SK-N-SH treated with all-trans-retinoic acid at 6 μM for 48 hours (cell line): ENCODE data around the gene VPS37C.

Experiments used
- ATAC-seq: fragments of 200-7000 bp; cut with Tn5 transposase; 3 replicates; pipeline ENCODE4 v1.9.1; 2020; ENCODE audit warnings: mild to moderate bottlenecking, moderate library complexity
- ARNTL ChIP-seq: fragments of 450-650 bp; formaldehyde crosslinking; IDR thresholded peaks from 2 replicates; pipeline ENCODE4 v1.5.0; 2020; ENCODE audit warnings: low read depth, mild to moderate bottlenecking, moderate library complexity, borderline replicate concordance
- CSDC2 ChIP-seq: fragments of 250-450 bp; sonication (Bioruptor Pico); IDR thresholded peaks from 2 replicates; pipeline ENCODE4 v1.5.0; 2020; ENCODE audit warnings: mild to moderate bottlenecking, moderate library complexity
- CSRNP3 ChIP-seq: fragments of 250-450 bp; sonication (Bioruptor Pico); IDR thresholded peaks from 2 replicates; pipeline ENCODE4 v1.5.1; 2021; ENCODE audit warnings: mild to moderate bottlenecking, moderate library complexity
- GLIS3 ChIP-seq: fragments of 250-450 bp; sonication (Bioruptor Pico); IDR thresholded peaks from 2 replicates; pipeline ENCODE4 v1.5.0; 2020; ENCODE audit warnings: mild to moderate bottlenecking, moderate library complexity
- ISL1 ChIP-seq: fragments of 250-450 bp; sonication (Bioruptor Pico); IDR thresholded peaks from 2 replicates; pipeline ENCODE4 v2.1.2; 2022; ENCODE audit warnings: mild to moderate bottlenecking, moderate library complexity
- OSR1 ChIP-seq: fragments of 250-450 bp; sonication (Bioruptor Pico); IDR thresholded peaks from 2 replicates; pipeline ENCODE4 v1.8.0; 2022; ENCODE audit warnings: moderate library complexity, mild to moderate bottlenecking, inconsistent platforms
- PPARA ChIP-seq: fragments of 250-450 bp; sonication (Bioruptor Pico); IDR thresholded peaks from 2 replicates; pipeline ENCODE4 v1.5.0; 2020; ENCODE audit warnings: mild to moderate bottlenecking, borderline replicate concordance
- RARB ChIP-seq: fragments of 250-450 bp; sonication (Bioruptor Pico); IDR thresholded peaks from 2 replicates; pipeline ENCODE4 v1.8.0; 2021; ENCODE audit warnings: mild to moderate bottlenecking, moderate library complexity
- SNAI2 ChIP-seq: fragments of 250-450 bp; sonication (Bioruptor Pico); IDR thresholded peaks from 2 replicates; pipeline ENCODE4 v1.5.0; 2020; ENCODE audit warnings: mild to moderate bottlenecking, moderate library complexity
- TCF4 ChIP-seq: fragments of 250-450 bp; sonication (Bioruptor Pico); IDR thresholded peaks from 2 replicates; pipeline ENCODE4 v1.8.0; 2021; ENCODE audit warnings: mild to moderate bottlenecking, moderate library complexity, borderline replicate concordance
- TOX ChIP-seq: fragments of 250-450 bp; sonication (Bioruptor Pico); IDR thresholded peaks from 2 replicates; pipeline ENCODE4 v1.8.0; 2021; ENCODE audit warnings: mild to moderate bottlenecking, moderate library complexity, borderline replicate concordance
- ZC3H10 ChIP-seq: fragments of 250-450 bp; sonication (Bioruptor Pico); IDR thresholded peaks from 2 replicates; pipeline ENCODE4 v1.5.1; 2021; ENCODE audit warnings: mild to moderate bottlenecking, moderate library complexity
- ZFP30 ChIP-seq: fragments of 450-650 bp; formaldehyde crosslinking; IDR thresholded peaks from 2 replicates; pipeline ENCODE4 v1.5.0; 2022; ENCODE audit warnings: mild to moderate bottlenecking, moderate library complexity
- ZNF565 ChIP-seq: fragments of 450-650 bp; formaldehyde crosslinking; conservative IDR thresholded peaks from 2 replicates; pipeline ENCODE4 v1.5.0; 2020; ENCODE audit warnings: low read depth, mild to moderate bottlenecking, moderate library complexity
- ZNF8 ChIP-seq: fragments of 450-650 bp; formaldehyde crosslinking; IDR thresholded peaks from 2 replicates; pipeline ENCODE4 v1.5.0; 2020; ENCODE audit warnings: mild to moderate bottlenecking, moderate library complexity
- TF ChIP-seq, protein P1 (sequence below): fragments of 250-450 bp; sonication (Bioruptor Pico); IDR thresholded peaks from 2 replicates; pipeline ENCODE4 v1.8.0; 2020; ENCODE audit warnings: mild to moderate bottlenecking, moderate library complexity, borderline replicate concordance
- TF ChIP-seq, protein P2 (sequence below): fragments of 250-450 bp; sonication (Bioruptor Pico); IDR thresholded peaks from 2 replicates; pipeline ENCODE4 v1.5.1; 2020; ENCODE audit warnings: low read depth, mild to moderate bottlenecking, moderate library complexity
- TF ChIP-seq, protein P3 (sequence below): fragments of 250-450 bp; sonication (Bioruptor Pico); IDR thresholded peaks from 2 replicates; pipeline ENCODE4 v1.8.0; 2021; ENCODE audit warnings: low read depth, mild to moderate bottlenecking, moderate library complexity, borderline replicate concordance
- TF ChIP-seq, protein P4 (sequence below): fragments of 250-450 bp; sonication (Bioruptor Pico); IDR thresholded peaks from 2 replicates; pipeline ENCODE4 v1.5.0; 2020; ENCODE audit warnings: mild to moderate bottlenecking, moderate library complexity

The VPS37C gene

GRCh38 chr11:61147791-61148620 lies 13.2 kb downstream of the VPS37C start:
- no peak for TF ChIP-seq ISL1 (CRISPR knock-in tag)
- TF ChIP-seq OSR1 (CRISPR knock-in tag): no peak
- TF ChIP-seq TCF4 (CRISPR knock-in tag): no peak
- no peak for TF ChIP-seq ARNTL
- no peak for TF ChIP-seq TOX (CRISPR knock-in tag)
- TF ChIP-seq, protein P1, sequence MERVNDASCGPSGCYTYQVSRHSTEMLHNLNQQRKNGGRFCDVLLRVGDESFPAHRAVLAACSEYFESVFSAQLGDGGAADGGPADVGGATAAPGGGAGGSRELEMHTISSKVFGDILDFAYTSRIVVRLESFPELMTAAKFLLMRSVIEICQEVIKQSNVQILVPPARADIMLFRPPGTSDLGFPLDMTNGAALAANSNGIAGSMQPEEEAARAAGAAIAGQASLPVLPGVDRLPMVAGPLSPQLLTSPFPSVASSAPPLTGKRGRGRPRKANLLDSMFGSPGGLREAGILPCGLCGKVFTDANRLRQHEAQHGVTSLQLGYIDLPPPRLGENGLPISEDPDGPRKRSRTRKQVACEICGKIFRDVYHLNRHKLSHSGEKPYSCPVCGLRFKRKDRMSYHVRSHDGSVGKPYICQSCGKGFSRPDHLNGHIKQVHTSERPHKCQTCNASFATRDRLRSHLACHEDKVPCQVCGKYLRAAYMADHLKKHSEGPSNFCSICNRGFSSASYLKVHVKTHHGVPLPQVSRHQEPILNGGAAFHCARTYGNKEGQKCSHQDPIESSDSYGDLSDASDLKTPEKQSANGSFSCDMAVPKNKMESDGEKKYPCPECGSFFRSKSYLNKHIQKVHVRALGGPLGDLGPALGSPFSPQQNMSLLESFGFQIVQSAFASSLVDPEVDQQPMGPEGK (CRISPR knock-in tag): no peak
- TF ChIP-seq ZC3H10 (CRISPR knock-in tag): no peak
- TF ChIP-seq ZNF8 (CRISPR knock-in tag): no peak
- TF ChIP-seq, protein P2, sequence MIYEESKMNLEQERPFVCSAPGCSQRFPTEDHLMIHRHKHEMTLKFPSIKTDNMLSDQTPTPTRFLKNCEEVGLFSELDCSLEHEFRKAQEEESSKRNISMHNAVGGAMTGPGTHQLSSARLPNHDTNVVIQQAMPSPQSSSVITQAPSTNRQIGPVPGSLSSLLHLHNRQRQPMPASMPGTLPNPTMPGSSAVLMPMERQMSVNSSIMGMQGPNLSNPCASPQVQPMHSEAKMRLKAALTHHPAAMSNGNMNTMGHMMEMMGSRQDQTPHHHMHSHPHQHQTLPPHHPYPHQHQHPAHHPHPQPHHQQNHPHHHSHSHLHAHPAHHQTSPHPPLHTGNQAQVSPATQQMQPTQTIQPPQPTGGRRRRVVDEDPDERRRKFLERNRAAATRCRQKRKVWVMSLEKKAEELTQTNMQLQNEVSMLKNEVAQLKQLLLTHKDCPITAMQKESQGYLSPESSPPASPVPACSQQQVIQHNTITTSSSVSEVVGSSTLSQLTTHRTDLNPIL: no peak
- ATAC-seq: no peak

DNA sequence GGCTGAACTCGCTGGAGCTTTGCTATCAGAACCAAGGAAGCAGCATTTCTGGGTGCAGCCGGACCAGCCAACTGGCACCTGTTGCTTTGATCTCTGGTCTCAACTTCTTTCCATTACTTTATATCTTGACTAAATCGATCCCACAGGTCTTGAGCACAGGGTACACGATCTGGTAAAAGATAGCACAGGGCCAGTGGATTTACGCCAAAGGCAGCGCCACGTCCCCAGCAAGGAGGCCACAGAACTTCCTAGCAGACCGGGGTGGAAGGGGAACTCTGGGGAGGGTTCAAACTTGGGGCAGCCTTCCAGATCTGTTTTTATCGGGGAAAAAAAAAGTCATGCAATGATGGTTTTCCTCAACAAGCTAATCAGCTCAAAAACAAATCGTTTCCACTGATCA lies 14.0 kb downstream of the VPS37C start:
- no peak for ATAC-seq
- TF ChIP-seq, protein P1 (CRISPR knock-in tag): no peak
- TF ChIP-seq ZNF565 (CRISPR knock-in tag) (no peak), CSRNP3 (no peak), RARB (CRISPR knock-in tag) (no peak), OSR1 (CRISPR knock-in tag) (no peak), TCF4 (CRISPR knock-in tag) (no peak), SNAI2 (CRISPR knock-in tag) (no peak), PPARA (CRISPR knock-in tag) (no peak), ARNTL (no peak), ZC3H10 (CRISPR knock-in tag) (no peak), ZNF8 (CRISPR knock-in tag) (no peak), ZFP30 (CRISPR knock-in tag) (no peak)
- TF ChIP-seq, protein P3, sequence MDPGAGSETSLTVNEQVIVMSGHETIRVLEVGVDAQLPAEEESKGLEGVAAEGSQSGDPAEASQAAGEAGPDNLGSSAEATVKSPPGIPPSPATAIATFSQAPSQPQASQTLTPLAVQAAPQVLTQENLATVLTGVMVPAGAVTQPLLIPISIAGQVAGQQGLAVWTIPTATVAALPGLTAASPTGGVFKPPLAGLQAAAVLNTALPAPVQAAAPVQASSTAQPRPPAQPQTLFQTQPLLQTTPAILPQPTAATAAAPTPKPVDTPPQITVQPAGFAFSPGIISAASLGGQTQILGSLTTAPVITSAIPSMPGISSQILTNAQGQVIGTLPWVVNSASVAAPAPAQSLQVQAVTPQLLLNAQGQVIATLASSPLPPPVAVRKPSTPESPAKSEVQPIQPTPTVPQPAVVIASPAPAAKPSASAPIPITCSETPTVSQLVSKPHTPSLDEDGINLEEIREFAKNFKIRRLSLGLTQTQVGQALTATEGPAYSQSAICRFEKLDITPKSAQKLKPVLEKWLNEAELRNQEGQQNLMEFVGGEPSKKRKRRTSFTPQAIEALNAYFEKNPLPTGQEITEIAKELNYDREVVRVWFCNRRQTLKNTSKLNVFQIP (CRISPR knock-in tag): no peak

GRCh38 chr11:61146416-61146815 lies 14.8 kb downstream of the VPS37C start:
- no peak for ATAC-seq
- TF ChIP-seq TCF4 (CRISPR knock-in tag) (no peak), ZNF8 (CRISPR knock-in tag) (no peak), ZC3H10 (CRISPR knock-in tag) (no peak), SNAI2 (CRISPR knock-in tag) (no peak), ZNF565 (CRISPR knock-in tag) (no peak), CSDC2 (CRISPR knock-in tag) (no peak), GLIS3 (CRISPR knock-in tag) (no peak), ZFP30 (CRISPR knock-in tag) (no peak), OSR1 (CRISPR knock-in tag) (no peak)
- TF ChIP-seq, protein P2: no peak
- TF ChIP-seq, protein P3 (CRISPR knock-in tag): no peak
- TF ChIP-seq, protein P4, sequence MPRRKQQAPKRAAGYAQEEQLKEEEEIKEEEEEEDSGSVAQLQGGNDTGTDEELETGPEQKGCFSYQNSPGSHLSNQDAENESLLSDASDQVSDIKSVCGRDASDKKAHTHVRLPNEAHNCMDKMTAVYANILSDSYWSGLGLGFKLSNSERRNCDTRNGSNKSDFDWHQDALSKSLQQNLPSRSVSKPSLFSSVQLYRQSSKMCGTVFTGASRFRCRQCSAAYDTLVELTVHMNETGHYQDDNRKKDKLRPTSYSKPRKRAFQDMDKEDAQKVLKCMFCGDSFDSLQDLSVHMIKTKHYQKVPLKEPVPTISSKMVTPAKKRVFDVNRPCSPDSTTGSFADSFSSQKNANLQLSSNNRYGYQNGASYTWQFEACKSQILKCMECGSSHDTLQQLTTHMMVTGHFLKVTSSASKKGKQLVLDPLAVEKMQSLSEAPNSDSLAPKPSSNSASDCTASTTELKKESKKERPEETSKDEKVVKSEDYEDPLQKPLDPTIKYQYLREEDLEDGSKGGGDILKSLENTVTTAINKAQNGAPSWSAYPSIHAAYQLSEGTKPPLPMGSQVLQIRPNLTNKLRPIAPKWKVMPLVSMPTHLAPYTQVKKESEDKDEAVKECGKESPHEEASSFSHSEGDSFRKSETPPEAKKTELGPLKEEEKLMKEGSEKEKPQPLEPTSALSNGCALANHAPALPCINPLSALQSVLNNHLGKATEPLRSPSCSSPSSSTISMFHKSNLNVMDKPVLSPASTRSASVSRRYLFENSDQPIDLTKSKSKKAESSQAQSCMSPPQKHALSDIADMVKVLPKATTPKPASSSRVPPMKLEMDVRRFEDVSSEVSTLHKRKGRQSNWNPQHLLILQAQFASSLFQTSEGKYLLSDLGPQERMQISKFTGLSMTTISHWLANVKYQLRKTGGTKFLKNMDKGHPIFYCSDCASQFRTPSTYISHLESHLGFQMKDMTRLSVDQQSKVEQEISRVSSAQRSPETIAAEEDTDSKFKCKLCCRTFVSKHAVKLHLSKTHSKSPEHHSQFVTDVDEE (CRISPR knock-in tag): no peak
